HEK293 (cell line): ENCODE results near the gene ONECUT2.
A peak's percentile ranks its signal among the peaks of the same experiment; 100 is the strongest.

Source experiments
- CTCF ChIA-PET: fragments of 350-600 bp; formaldehyde crosslinking; extraction: SDS; loops from one replicate; lab custom pipeline; 2021; ENCODE audit warnings: antibody characterized with exemption; lab: Yijun Ruan, JAX
- POLR2A ChIA-PET: fragments of 300-600 bp; formaldehyde crosslinking; extraction: SDS; loops from one replicate; lab custom pipeline; 2020; ENCODE audit warnings: antibody characterized with exemption, inconsistent platforms; lab: Yijun Ruan, JAX
- H3K27ac ChIP-seq: fragments of 200-500 bp; sonication (Bioruptor generic); 2 replicates; pipeline ENCODE4 v1.5.1; 2014; ENCODE audit warnings: low read depth, low read length, control low read depth, inconsistent platforms; ENCODE audit errors: extremely low read depth
- H3K36me3 ChIP-seq, 2 experiments: fragments of 200-500 bp in 1 of 2; sonication (Bioruptor generic) in 1 of 2; 1 replicate in 1 of 2; 2 replicates in 1 of 2; pipeline ENCODE4 v1.5.1; 2014 to 2017; ENCODE audit warnings: inconsistent platforms in 2 of 2, low read length in 2 of 2; ENCODE audit not compliant: control insufficient read depth in 2 of 2, insufficient read depth in 1 of 2
- H3K4me1 ChIP-seq: fragments of 200-500 bp; sonication (Bioruptor generic); 2 replicates; pipeline ENCODE4 v1.5.1; 2014; ENCODE audit warnings: mild to moderate bottlenecking, low read length, inconsistent platforms; ENCODE audit not compliant: control insufficient read depth, insufficient read depth
- H3K4me3 ChIP-seq: 2 replicates; pipeline ENCODE4 v1.5.1; 2011; ENCODE audit warnings: low read depth, mild to moderate bottlenecking, control low read depth, low read length, moderate library complexity
- H3K9me3 ChIP-seq: fragments of 200-500 bp; sonication (Bioruptor generic); 2 replicates; pipeline ENCODE4 v1.5.1; 2014; ENCODE audit warnings: low read depth, low read length, inconsistent platforms; ENCODE audit not compliant: control insufficient read depth, insufficient read depth
- GLIS1 ChIP-seq: fragments of 450-650 bp; formaldehyde crosslinking; IDR thresholded peaks from 2 replicates; pipeline ENCODE4 v1.5.1; 2016; ENCODE audit warnings: missing biosample characterization, missing genetic modification characterization
- HOXC10 ChIP-seq: sonication (generic); formaldehyde crosslinking; IDR thresholded peaks from 2 replicates; pipeline ENCODE4 v1.8.1; 2023; ENCODE audit warnings: mild to moderate bottlenecking, missing genetic modification reagents
- KLF16 ChIP-seq: fragments of 450-650 bp; formaldehyde crosslinking; IDR thresholded peaks from 2 replicates; pipeline ENCODE4 v1.5.1; 2017; ENCODE audit warnings: missing biosample characterization, missing genetic modification characterization
- MEIS1 ChIP-seq: sonication (generic); formaldehyde crosslinking; IDR thresholded peaks from 2 replicates; pipeline ENCODE4 v1.8.1; 2022; ENCODE audit warnings: missing genetic modification reagents, mild to moderate bottlenecking, borderline replicate concordance
- OVOL3 ChIP-seq: fragments of 450-650 bp; formaldehyde crosslinking; IDR thresholded peaks from 2 replicates; pipeline ENCODE4 v1.5.1; 2016; ENCODE audit warnings: missing biosample characterization, missing genetic modification characterization
- PRDM1 ChIP-seq: fragments of 450-650 bp; formaldehyde crosslinking; IDR thresholded peaks from 2 replicates; pipeline ENCODE4; 2016; ENCODE audit warnings: missing biosample characterization, missing genetic modification characterization
- SCRT2 ChIP-seq: fragments of 450-650 bp; formaldehyde crosslinking; IDR thresholded peaks from 2 replicates; pipeline ENCODE4 v1.5.1; 2016; ENCODE audit warnings: missing biosample characterization, missing genetic modification characterization
- SP2 ChIP-seq: fragments of 450-650 bp; formaldehyde crosslinking; IDR thresholded peaks from 2 replicates; pipeline ENCODE4 v1.5.1; 2016; ENCODE audit warnings: missing biosample characterization, missing genetic modification characterization
- ZNF146 ChIP-seq: fragments of 450-650 bp; formaldehyde crosslinking; IDR thresholded peaks from 2 replicates; pipeline ENCODE4 v1.5.1; 2016; ENCODE audit warnings: missing biosample characterization, missing genetic modification characterization
- ZNF174 ChIP-seq: fragments of 450-650 bp; formaldehyde crosslinking; IDR thresholded peaks from 2 replicates; pipeline ENCODE4 v1.5.0; 2017; ENCODE audit warnings: missing biosample characterization, mild to moderate bottlenecking, missing genetic modification characterization
- ZNF423 ChIP-seq: fragments of 450-650 bp; formaldehyde crosslinking; IDR thresholded peaks from 2 replicates; pipeline ENCODE4 v1.5.1; 2016; ENCODE audit warnings: missing biosample characterization, missing genetic modification characterization
- ZNF510 ChIP-seq: fragments of 450-650 bp; formaldehyde crosslinking; IDR thresholded peaks from 2 replicates; pipeline ENCODE4 v1.5.1; 2018; ENCODE audit warnings: mild to moderate bottlenecking, missing genetic modification characterization, missing biosample characterization; ENCODE audit not compliant: insufficient replicate concordance
- ZNF521 ChIP-seq: fragments of 450-650 bp; formaldehyde crosslinking; IDR thresholded peaks from 2 replicates; pipeline ENCODE4 v1.5.1; 2017; ENCODE audit warnings: missing biosample characterization, mild to moderate bottlenecking, missing genetic modification characterization
- ZNF544 ChIP-seq: fragments of 450-650 bp; formaldehyde crosslinking; IDR thresholded peaks from 2 replicates; pipeline ENCODE4 v1.5.0; 2017; ENCODE audit warnings: missing biosample characterization, missing genetic modification characterization
- ZNF561 ChIP-seq: fragments of 450-650 bp; IDR thresholded peaks from 2 replicates; pipeline ENCODE4 v1.5.1; 2018; ENCODE audit warnings: missing biosample characterization, missing genetic modification characterization, borderline replicate concordance
- ZNF621 ChIP-seq: fragments of 450-650 bp; formaldehyde crosslinking; IDR thresholded peaks from 2 replicates; pipeline ENCODE4 v1.5.1; 2017; ENCODE audit warnings: missing biosample characterization, missing genetic modification characterization
- ZNF626 ChIP-seq: fragments of 450-650 bp; sonication (Bioruptor Pico); formaldehyde crosslinking; IDR thresholded peaks from 2 replicates; pipeline ENCODE4 v1.5.1; 2018; ENCODE audit warnings: missing biosample characterization, missing genetic modification characterization, inconsistent platforms
- ZNF785 ChIP-seq: fragments of 450-650 bp; formaldehyde crosslinking; IDR thresholded peaks from 2 replicates; pipeline ENCODE4 v1.5.1; 2016; ENCODE audit warnings: missing biosample characterization, missing genetic modification characterization
- ZNF791 ChIP-seq: fragments of 450-650 bp; formaldehyde crosslinking; IDR thresholded peaks from 2 replicates; pipeline ENCODE4 v1.5.1; 2016; ENCODE audit warnings: missing biosample characterization, missing genetic modification characterization
- TF ChIP-seq, protein P1 (sequence below): fragments of 450-650 bp; formaldehyde crosslinking; IDR thresholded peaks from 2 replicates; pipeline ENCODE4 v1.5.1; 2016; ENCODE audit warnings: missing biosample characterization, missing genetic modification characterization, borderline replicate concordance
- TF ChIP-seq, protein P2 (sequence below): fragments of 450-650 bp; formaldehyde crosslinking; IDR thresholded peaks from 2 replicates; pipeline ENCODE4 v1.5.1; 2016; ENCODE audit warnings: missing biosample characterization, missing genetic modification characterization

The ONECUT2 gene

DNA sequence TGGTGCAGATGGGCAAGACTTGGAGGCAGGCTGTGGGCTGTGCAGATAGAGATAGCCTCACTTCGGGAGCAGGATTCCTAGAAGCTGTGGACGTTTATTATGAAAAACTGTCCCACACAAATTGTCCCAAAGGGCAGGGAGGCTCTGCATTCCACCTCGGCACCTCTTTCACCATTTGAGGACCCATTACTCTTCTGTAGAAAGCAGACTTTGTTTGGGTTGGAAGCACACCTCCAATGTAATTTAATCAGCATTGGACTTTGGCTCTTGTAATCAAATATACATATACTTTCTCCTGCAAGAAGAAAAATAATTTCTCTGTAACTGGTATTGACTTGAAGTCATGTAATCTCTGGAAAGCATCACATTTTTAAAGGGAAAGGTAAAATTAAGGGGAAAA lies 8.5 kb downstream of the ONECUT2 start:
- Histone ChIP-seq H3K36me3 (peaks cover 0 to 2% of the 10 kb centered on the region in 2 experiments; a peak in 1 of 3 replicates), H3K27ac (no peak overlapping the region), H3K4me1 (no peaks in the 10 kb centered on the region), H3K4me3 (no peak overlapping the region), H3K9me3 (no peaks in the 10 kb centered on the region)
- POLR2A ChIA-PET, result no interaction called here
- CTCF ChIA-PET, result no interaction called here
- no peak for TF ChIP-seq ZNF791
- TF ChIP-seq ZNF510, result no peak
- no peak for TF ChIP-seq ZNF785
- no peak for TF ChIP-seq ZNF174 (tag by site-specific recombination)
- TF ChIP-seq PRDM1 (tag by site-specific recombination), result no peak
- no peak for TF ChIP-seq HOXC10 (CRISPR knock-in tag)
- TF ChIP-seq KLF16 (tag by site-specific recombination), result no peak
- TF ChIP-seq ZNF544 (tag by site-specific recombination), result no peak
- no peak for TF ChIP-seq ZNF621 (tag by site-specific recombination)
- TF ChIP-seq SP2, result no peak
- TF ChIP-seq, protein P1, sequence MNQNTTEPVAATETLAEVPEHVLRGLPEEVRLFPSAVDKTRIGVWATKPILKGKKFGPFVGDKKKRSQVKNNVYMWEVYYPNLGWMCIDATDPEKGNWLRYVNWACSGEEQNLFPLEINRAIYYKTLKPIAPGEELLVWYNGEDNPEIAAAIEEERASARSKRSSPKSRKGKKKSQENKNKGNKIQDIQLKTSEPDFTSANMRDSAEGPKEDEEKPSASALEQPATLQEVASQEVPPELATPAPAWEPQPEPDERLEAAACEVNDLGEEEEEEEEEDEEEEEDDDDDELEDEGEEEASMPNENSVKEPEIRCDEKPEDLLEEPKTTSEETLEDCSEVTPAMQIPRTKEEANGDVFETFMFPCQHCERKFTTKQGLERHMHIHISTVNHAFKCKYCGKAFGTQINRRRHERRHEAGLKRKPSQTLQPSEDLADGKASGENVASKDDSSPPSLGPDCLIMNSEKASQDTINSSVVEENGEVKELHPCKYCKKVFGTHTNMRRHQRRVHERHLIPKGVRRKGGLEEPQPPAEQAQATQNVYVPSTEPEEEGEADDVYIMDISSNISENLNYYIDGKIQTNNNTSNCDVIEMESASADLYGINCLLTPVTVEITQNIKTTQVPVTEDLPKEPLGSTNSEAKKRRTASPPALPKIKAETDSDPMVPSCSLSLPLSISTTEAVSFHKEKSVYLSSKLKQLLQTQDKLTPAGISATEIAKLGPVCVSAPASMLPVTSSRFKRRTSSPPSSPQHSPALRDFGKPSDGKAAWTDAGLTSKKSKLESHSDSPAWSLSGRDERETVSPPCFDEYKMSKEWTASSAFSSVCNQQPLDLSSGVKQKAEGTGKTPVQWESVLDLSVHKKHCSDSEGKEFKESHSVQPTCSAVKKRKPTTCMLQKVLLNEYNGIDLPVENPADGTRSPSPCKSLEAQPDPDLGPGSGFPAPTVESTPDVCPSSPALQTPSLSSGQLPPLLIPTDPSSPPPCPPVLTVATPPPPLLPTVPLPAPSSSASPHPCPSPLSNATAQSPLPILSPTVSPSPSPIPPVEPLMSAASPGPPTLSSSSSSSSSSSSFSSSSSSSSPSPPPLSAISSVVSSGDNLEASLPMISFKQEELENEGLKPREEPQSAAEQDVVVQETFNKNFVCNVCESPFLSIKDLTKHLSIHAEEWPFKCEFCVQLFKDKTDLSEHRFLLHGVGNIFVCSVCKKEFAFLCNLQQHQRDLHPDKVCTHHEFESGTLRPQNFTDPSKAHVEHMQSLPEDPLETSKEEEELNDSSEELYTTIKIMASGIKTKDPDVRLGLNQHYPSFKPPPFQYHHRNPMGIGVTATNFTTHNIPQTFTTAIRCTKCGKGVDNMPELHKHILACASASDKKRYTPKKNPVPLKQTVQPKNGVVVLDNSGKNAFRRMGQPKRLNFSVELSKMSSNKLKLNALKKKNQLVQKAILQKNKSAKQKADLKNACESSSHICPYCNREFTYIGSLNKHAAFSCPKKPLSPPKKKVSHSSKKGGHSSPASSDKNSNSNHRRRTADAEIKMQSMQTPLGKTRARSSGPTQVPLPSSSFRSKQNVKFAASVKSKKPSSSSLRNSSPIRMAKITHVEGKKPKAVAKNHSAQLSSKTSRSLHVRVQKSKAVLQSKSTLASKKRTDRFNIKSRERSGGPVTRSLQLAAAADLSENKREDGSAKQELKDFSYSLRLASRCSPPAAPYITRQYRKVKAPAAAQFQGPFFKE (tag by site-specific recombination), result no peak
- TF ChIP-seq ZNF626 (tag by site-specific recombination), result no peak
- TF ChIP-seq, protein P2, sequence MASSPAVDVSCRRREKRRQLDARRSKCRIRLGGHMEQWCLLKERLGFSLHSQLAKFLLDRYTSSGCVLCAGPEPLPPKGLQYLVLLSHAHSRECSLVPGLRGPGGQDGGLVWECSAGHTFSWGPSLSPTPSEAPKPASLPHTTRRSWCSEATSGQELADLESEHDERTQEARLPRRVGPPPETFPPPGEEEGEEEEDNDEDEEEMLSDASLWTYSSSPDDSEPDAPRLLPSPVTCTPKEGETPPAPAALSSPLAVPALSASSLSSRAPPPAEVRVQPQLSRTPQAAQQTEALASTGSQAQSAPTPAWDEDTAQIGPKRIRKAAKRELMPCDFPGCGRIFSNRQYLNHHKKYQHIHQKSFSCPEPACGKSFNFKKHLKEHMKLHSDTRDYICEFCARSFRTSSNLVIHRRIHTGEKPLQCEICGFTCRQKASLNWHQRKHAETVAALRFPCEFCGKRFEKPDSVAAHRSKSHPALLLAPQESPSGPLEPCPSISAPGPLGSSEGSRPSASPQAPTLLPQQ (tag by site-specific recombination), result no peak
- TF ChIP-seq MEIS1 (CRISPR knock-in tag), result no peak
- TF ChIP-seq ZNF423 (tag by site-specific recombination), result no peak
- TF ChIP-seq SCRT2 (tag by site-specific recombination), result no peak
- TF ChIP-seq ZNF521 (tag by site-specific recombination), result no peak
- TF ChIP-seq ZNF561, result no peak
- no peak for TF ChIP-seq OVOL3
- TF ChIP-seq ZNF146 (tag by site-specific recombination), result no peak

DNA sequence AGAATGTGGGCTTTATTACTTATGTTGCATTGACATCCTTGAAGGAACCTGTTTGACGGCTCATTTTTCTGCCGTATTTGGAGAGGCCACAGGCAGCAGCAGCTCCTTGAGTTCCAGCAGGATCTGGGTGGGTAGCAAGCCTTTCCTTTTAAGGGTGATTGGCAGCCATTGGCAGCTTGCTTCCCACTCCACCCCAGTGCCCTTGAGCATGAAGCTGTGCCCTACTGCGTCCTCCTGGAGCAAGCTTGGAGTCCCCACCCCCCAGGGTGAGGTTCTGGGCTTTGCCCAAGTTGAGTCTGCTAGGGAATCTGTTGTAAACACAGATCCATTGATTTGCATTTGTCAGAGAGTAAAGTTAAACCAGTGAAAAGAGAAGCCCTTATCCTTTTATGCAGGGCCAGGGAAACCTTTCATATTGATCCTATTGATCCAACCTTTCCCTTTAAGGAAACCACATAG lies 9.2 kb downstream of the ONECUT2 start:
- H3K9me3 ChIP-seq, result no peaks in the 10 kb centered on the region
- TF ChIP-seq GLIS1 (0 out of 2 replicates have a peak, but pooled peaks have one; percentile 8), ZNF791 (no peak)
- POLR2A ChIA-PET, result no interaction called here
- no peak overlapping the region for H3K4me3 ChIP-seq
- no peak overlapping the region for H3K27ac ChIP-seq
- CTCF ChIA-PET, result interaction anchor here (0.7 kb wide), 1 partner anchor 13 kb away, joined by 3 read pairs; no protein-coding TSS in a partner anchor
- H3K36me3 ChIP-seq, result peaks cover 0 to 2% of the 10 kb centered on the region in 2 experiments; a peak in 1 of 3 replicates
- no peaks in the 10 kb centered on the region for H3K4me1 ChIP-seq
